ENCODE data around the gene PCNA.

- TF ChIP-seq EP300 (IDR thresholded peaks at IDR 0.05) (no peak), CTCF (IDR thresholded peaks at IDR 0.05) (no peak)
Measured at GRCh38 chr20:5074232-5074674, 45.5 kb downstream of the PCNA start.

Measured in tibial nerve (tissue), 4 donors.